Activated CD4-positive, alpha-beta T cell treated with anti-CD3 and anti-CD28 coated beads, Interleukin-2, Interleukin-4, amounts not matched to agents 100 ng/mL and 50 ng/mL, durations not matched to agents 16 hours and 8 hours (primary cell): ENCODE results near the gene NUF2.
"Not testable (repeated sequence)": the region's sequence is repeated elsewhere in the genome, so short reads cannot be mapped to it uniquely, and the experiment has no call there.

Source experiments
- DNase-seq: peaks from one replicate; pipeline ENCODE4 v3.0.0-alpha.2; 2020; ENCODE audit warnings: low spot score

The NUF2 gene

GRCh38 chr1:163321311-163322305, at the start of gene NUF2:
TSS of gene NUF2 (plus strand) at chr1:163321954. CDS start at chr1:163326052, 4,098 bp downstream.
- peak; percentile 98 for DNase-seq

- no peak for DNase-seq
Observed at GRCh38 chr1:163273766-163274441, 47.9 kb upstream of the NUF2 start.

GRCh38 chr1:163275222-163275621, 46.5 kb upstream of the NUF2 start:
- DNase-seq = peak; percentile 8

GRCh38 chr1:163278602-163279001, 43.2 kb upstream of the NUF2 start:
- DNase-seq = no peak

- not testable (repeated sequence) for DNase-seq
Observed at GRCh38 chr1:163284867-163285266, 36.9 kb upstream of the NUF2 start.

GRCh38 chr1:163290025-163290640, 31.6 kb upstream of the NUF2 start:
- no peak for DNase-seq

GRCh38 chr1:163291461-163291860, 30.3 kb upstream of the NUF2 start:
- no peak for DNase-seq

- DNase-seq = not testable (repeated sequence)
Observed at GRCh38 chr1:163292153-163292552, 29.6 kb upstream of the NUF2 start.

GRCh38 chr1:163293497-163293896, 28.3 kb upstream of the NUF2 start:
- DNase-seq = not testable (repeated sequence)

GRCh38 chr1:163295949-163296348, 25.8 kb upstream of the NUF2 start:
- no peak for DNase-seq

GRCh38 chr1:163296504-163297263, 25.1 kb upstream of the NUF2 start:
- no peak for DNase-seq

GRCh38 chr1:163298365-163298764, 23.4 kb upstream of the NUF2 start:
- no peak for DNase-seq

GRCh38 chr1:163300568-163300967, 21.2 kb upstream of the NUF2 start:
- DNase-seq = no peak

- DNase-seq = no peak
Observed at GRCh38 chr1:163303561-163303960, 18.2 kb upstream of the NUF2 start.

GRCh38 chr1:163305441-163305840, 16.3 kb upstream of the NUF2 start:
- no peak for DNase-seq

GRCh38 chr1:163307479-163308171, 14.1 kb upstream of the NUF2 start:
- DNase-seq = no peak

GRCh38 chr1:163308811-163309210, 12.9 kb upstream of the NUF2 start:
- DNase-seq = no peak

GRCh38 chr1:163315773-163316374, 5.9 kb upstream of the NUF2 start:
- DNase-seq = peak; percentile 39

- no peak for DNase-seq
Observed at GRCh38 chr1:163320891-163321290, 863 bp upstream of the NUF2 start.

- not testable (repeated sequence) for DNase-seq
Observed at GRCh38 chr1:163323339-163323738, 1.6 kb downstream of the NUF2 start.

GRCh38 chr1:163331116-163331515, 9.4 kb downstream of the NUF2 start:
- DNase-seq = no peak
